PC-3 (cell line): ENCODE results near the gene ACKR1. TPM values are rescaled to one million over a fixed set of nuclear protein-coding genes. Genes with fewer than 3 reads are reported as not detected.

Experiments used
- ATAC-seq: fragments of 200-7000 bp; cut with Tn5 transposase; 2 replicates; pipeline ENCODE4 v1.9.1; 2020; ENCODE audit warnings: mild to moderate bottlenecking, moderate library complexity
- BruUV-seq: library from RNA; stranded (reverse); fragments of 400-500 nt; replicated peaks from 2 replicates; lab custom pipeline; 2021; lab: Mats Ljungman, UMichigan
- CTCF ChIA-PET: fragments of 300-600 bp; sonication (Branson Sonifier 250); formaldehyde crosslinking; loops from one replicate; lab custom pipeline; 2022; ENCODE audit warnings: antibody characterized with exemption; lab: Charles Lee
- POLR2A ChIA-PET: fragments of 300-600 bp; sonication (Branson Sonifier 250); formaldehyde crosslinking; loops from one replicate; lab custom pipeline; 2022; ENCODE audit warnings: antibody characterized with exemption; ENCODE audit not compliant: unreplicated experiment; lab: Charles Lee
- DNase-seq: peaks from one replicate; pipeline ENCODE4 v3.0.0-alpha.2; 2015
- H2AFZ ChIP-seq: fragments of 300-600 bp; sonication (generic); 2 replicates; pipeline ENCODE4 v1.6.0; 2016; ENCODE audit warnings: antibody characterized with exemption, low read length
- H3F3A ChIP-seq: fragments of 300-600 bp; sonication (generic); one replicate; pipeline ENCODE4 v1.6.0; 2017; ENCODE audit warnings: antibody characterized with exemption, low read length, control low read depth, mild to moderate bottlenecking; ENCODE audit not compliant: unreplicated experiment
- H3K27ac ChIP-seq: fragments of 300-600 bp; sonication (generic); 2 replicates; pipeline ENCODE4 v1.5.1; 2016; ENCODE audit warnings: mild to moderate bottlenecking, low read length
- H3K27me3 ChIP-seq: fragments of 300-600 bp; sonication (generic); 2 replicates; pipeline ENCODE4 v1.6.1; 2016; ENCODE audit warnings: low read length, mixed read lengths
- H3K36me3 ChIP-seq: fragments of 300-600 bp; sonication (generic); 2 replicates; pipeline ENCODE4 v1.6.1; 2016; ENCODE audit warnings: low read depth, mixed run types, low read length, mixed read lengths
- H3K4me1 ChIP-seq: fragments of 300-600 bp; sonication (generic); 2 replicates; pipeline ENCODE4 v1.5.1; 2016; ENCODE audit warnings: low read length; ENCODE audit not compliant: insufficient read depth
- H3K4me2 ChIP-seq: fragments of 300-600 bp; sonication (generic); 2 replicates; pipeline ENCODE4 v1.6.0; 2016; ENCODE audit warnings: low read length
- H3K4me3 ChIP-seq: fragments of 300-600 bp; sonication (generic); 2 replicates; pipeline ENCODE4 v1.5.1; 2016; ENCODE audit warnings: mild to moderate bottlenecking, low read length, mixed read lengths
- H3K79me2 ChIP-seq: fragments of 300-600 bp; sonication (generic); 2 replicates; pipeline ENCODE4 v1.6.1; 2017; ENCODE audit warnings: low read length, mixed read lengths
- H3K9ac ChIP-seq: fragments of 300-600 bp; sonication (generic); 2 replicates; pipeline ENCODE4 v1.6.0; 2016; ENCODE audit warnings: mild to moderate bottlenecking, low read length
- H3K9me2 ChIP-seq: fragments of 300-600 bp; sonication (generic); replicated peaks from 2 replicates; pipeline ENCODE4 v1.6.1; 2016; ENCODE audit warnings: mixed run types, low read length, mixed read lengths
- H3K9me3 ChIP-seq: fragments of 300-600 bp; sonication (generic); 2 replicates; pipeline ENCODE4 v1.6.1; 2016; ENCODE audit warnings: low read length, mixed read lengths
- H4K20me1 ChIP-seq: fragments of 300-600 bp; sonication (generic); 2 replicates; pipeline ENCODE4 v1.6.1; 2016; ENCODE audit warnings: low read length, mixed read lengths
- CTCF ChIP-seq: fragments of 300-600 bp; sonication (generic); conservative IDR thresholded peaks from 2 replicates; pipeline ENCODE4 v1.5.1; 2017; ENCODE audit warnings: antibody characterized with exemption, low read depth, mild to moderate bottlenecking, low read length
- EZH2 ChIP-seq: fragments of 300-600 bp; sonication (generic); IDR thresholded peaks from one replicate; pipeline ENCODE4 v1.6.1; 2017; ENCODE audit warnings: antibody characterized with exemption, mild to moderate bottlenecking, low read length; ENCODE audit not compliant: unreplicated experiment
- EZH2phosphoT487 ChIP-seq: fragments of 300-600 bp; sonication (generic); IDR thresholded peaks from 2 replicates; pipeline ENCODE4 v1.6.1; 2018; ENCODE audit warnings: mild to moderate bottlenecking, antibody characterized with exemption, low read length, borderline replicate concordance
- intact Hi-C: fragments of 100-400 bp; cut with micrococcal nuclease; formaldehyde crosslinking; loops from 2 replicates; pipeline ENCODE4 v1.9.0; 2023
- total RNA-seq: library from RNA; depleted of rRNA; stranded (reverse); fragments of >200 nt; gene quantifications from 2 replicates; pipeline ENCODE4 v1.2.3, GENCODE V29; 2014

ACKR1 gene
- total RNA-seq, 1 experiment from 2014 or later, result not detected

GRCh38 chr1:159187647-159188374 lies 16.9 kb upstream of the ACKR1 start:
- Histone ChIP-seq H3K9ac (no peak overlapping the region), H3K27me3 (peaks cover 84% of the 10 kb centered on the region), H3K4me1 (no peaks in the 10 kb centered on the region), H3K4me2 (no peak overlapping the region), H3K9me3 (no peaks in the 10 kb centered on the region), H2AFZ (no peak overlapping the region), H4K20me1 (no peaks in the 10 kb centered on the region), H3K4me3 (no peak overlapping the region), H3K27ac (no peak overlapping the region), H3K79me2 (no peaks in the 10 kb centered on the region), H3F3A (no peaks in the 10 kb centered on the region), H3K9me2 (no peaks in the 10 kb centered on the region), H3K36me3 (no peaks in the 10 kb centered on the region)
- no TSS peak for BruUV-seq
- intact Hi-C loops, result no loop called here
- TF ChIP-seq EZH2 (no peak), EZH2phosphoT487 (no peak), CTCF (no peak)
- DNase-seq (no peak), ATAC-seq (no peak)
- ChIA-PET POLR2A (no interaction called here), CTCF (interaction anchor here (0.7 kb wide), 1 partner anchor 665 kb away, joined by 3 read pairs; no protein-coding TSS in a partner anchor)

- no TSS peak for BruUV-seq
- H3K4me2 ChIP-seq, result no peak overlapping the region
- no peak overlapping the region for H3K4me3 ChIP-seq
Measured at GRCh38 chr1:159188375-159188788, 16.3 kb upstream of the ACKR1 start.

More at GRCh38 chr1:159188375-159188788, 16.3 kb upstream of the ACKR1 start:
- Histone ChIP-seq H4K20me1 (no peaks in the 10 kb centered on the region), H3K4me1 (no peaks in the 10 kb centered on the region), H3K9me3 (no peaks in the 10 kb centered on the region), H3K27ac (no peak overlapping the region), H3K9ac (no peak overlapping the region), H3K36me3 (no peaks in the 10 kb centered on the region), H2AFZ (no peak overlapping the region), H3K27me3 (peaks cover 84% of the 10 kb centered on the region), H3F3A (no peaks in the 10 kb centered on the region), H3K79me2 (no peaks in the 10 kb centered on the region), H3K9me2 (no peaks in the 10 kb centered on the region)
- intact Hi-C loops, result no loop called here
- ChIA-PET CTCF (interaction anchor here (0.7 kb wide), 1 partner anchor 665 kb away, joined by 3 read pairs; no protein-coding TSS in a partner anchor), POLR2A (no interaction called here)
- TF ChIP-seq CTCF (no peak), EZH2phosphoT487 (no peak), EZH2 (no peak)
- DNase-seq (peak; percentile 15), ATAC-seq (peak; percentile 60; the same call in 1 of the 2 replicates)
